Fibroblast of mammary gland (primary cell): ENCODE data around the gene DDIT4.
A peak's percentile ranks its signal among the peaks of the same experiment; 100 is the strongest.
"Not testable (repeated sequence)": the region's sequence is repeated elsewhere in the genome, so short reads cannot be mapped to it uniquely, and the experiment has no call there.

Experiments
- DNase-seq: peaks from one replicate; pipeline ENCODE4 v3.0.0-alpha.2; 2010; ENCODE audit warnings: low read depth
- H3K4me3 ChIP-seq: 2 replicates; pipeline ENCODE4 v1.5.1; 2011; ENCODE audit warnings: low read depth, mild to moderate bottlenecking, low read length, moderate library complexity; ENCODE audit not compliant: control insufficient read depth
- CTCF ChIP-seq: conservative IDR thresholded peaks from 2 replicates; pipeline ENCODE4 v1.5.1; 2011; ENCODE audit warnings: low read depth, low read length, inconsistent platforms; ENCODE audit not compliant: control insufficient read depth, insufficient read depth

DDIT4 gene

DNA sequence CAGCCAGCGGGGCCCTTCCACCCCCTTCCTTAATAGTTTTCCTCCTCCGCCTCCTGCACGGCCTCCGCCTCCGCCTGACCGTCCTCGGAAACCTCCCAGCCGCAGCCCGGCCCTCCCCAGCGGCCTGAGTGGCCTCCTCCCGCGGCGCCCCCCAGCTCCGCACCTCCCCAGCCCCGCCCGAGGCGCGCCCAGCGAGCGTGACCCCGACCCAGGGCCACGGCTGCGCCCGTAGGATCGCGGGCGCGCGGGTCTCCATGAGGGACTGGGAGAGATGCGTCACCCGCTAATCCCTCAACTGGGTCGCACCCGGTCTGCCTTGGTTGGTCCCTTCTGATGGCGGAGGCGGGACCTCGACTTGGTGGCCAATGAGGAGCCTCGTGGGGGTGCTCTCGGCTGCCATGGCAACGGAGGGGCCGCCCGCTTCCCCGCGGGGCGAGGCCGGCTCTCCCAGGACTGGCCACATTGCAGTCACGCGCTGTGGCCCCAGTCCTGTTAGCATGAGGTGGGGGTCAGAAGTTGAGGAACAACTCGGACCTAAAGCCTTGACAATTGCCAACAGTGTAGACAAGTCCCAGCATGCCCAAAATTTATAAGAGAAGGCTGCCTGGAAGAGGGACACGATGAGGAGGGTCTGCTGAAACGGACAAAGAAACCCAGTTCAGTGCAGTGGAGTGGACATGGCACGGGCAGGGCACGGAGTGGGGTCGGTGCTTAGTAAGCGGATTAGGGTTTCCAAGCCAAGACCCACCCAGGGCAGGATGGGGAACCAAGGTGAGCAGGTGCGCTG, 24.3 kb downstream of the DDIT4 start:
- DNase-seq, result peak; percentile 99
- H3K4me3 ChIP-seq, result peak overlapping the region; percentile 50
- TF ChIP-seq CTCF, result no peak

DNA sequence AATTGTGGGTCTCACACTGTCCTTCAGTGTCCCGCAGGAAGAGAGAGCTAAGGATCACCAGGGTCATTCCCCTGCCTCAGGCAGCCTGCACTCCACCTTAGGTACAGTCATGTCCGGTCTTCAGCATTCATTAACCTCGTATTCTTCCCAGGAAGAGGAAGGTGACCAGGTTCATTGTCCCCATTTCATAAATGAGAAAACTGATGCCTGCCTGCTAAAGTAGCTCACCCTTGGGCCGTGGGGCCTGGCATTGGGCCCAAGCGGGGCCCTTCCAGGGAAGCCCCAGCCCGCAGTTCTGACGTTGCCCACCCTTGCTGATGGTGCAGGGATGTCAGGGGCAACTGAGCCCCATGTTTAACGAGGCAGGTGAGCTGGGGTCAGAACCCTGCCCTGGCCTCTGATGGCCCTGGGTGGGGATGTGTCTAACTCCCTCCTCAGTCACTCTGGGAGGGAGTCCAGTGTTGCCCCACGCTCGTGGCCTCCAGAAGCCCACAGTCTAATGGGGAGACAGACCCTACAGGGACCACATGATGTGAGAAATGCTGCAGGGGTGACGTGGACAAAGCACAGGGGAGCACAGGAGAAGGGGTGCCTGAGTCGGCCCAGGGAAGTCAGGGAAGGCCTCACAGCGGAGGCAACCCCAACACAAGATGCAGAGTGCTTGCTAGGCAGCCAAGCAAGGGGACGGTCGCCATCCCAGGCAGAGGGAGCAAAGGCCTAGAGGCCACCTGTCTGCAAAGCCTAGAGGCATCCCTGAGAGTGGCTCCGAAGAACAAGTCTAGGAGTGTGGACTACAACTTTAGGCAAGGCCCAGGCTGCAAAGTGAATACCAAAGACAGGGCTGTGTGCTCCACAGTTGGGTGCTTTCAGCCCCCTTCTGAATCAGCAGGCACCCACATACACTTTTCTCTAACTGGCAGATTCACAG, 25.1 kb downstream of the DDIT4 start:
- DNase-seq, result no peak
- TF ChIP-seq CTCF, result no peak
- no peak overlapping the region for H3K4me3 ChIP-seq

GRCh38 chr10:72303424-72304128, 29.9 kb downstream of the DDIT4 start:
- no peak for TF ChIP-seq CTCF
- no peak for DNase-seq
- no peak overlapping the region for H3K4me3 ChIP-seq

- H3K4me3 ChIP-seq, result no peak overlapping the region
- no peak for DNase-seq
- no peak for TF ChIP-seq CTCF
These were observed 32.6 kb downstream of the DDIT4 start for GRCh38 chr10:72306215-72306760.

DNA sequence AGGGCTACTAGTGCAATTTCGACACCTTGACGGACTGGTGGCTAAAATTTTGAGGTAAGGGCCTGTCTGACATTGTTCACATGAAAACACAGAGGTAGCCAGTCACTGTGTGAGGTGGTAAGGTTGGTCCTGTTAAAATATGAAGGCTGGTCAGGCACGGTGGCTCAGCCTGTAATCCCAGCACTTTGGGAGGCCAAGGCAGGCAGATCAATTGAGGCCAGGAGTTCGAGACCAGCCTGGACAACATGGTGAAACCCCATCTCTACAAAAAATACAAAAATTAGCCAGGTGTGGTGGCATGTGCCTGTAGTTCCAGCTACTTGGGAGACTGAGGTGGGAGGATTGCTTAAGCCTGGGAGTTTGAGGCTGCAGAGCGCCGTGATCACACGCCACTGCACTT, 34.0 kb downstream of the DDIT4 start:
- not testable (repeated sequence) for H3K4me3 ChIP-seq, DNase-seq

- no peak overlapping the region for H3K4me3 ChIP-seq
- DNase-seq, result peak; percentile 95
- no peak for TF ChIP-seq CTCF
These were observed 34.7 kb downstream of the DDIT4 start for GRCh38 chr10:72308320-72308987.
